Central memory CD8-positive, alpha-beta T cell (primary cell): ENCODE results near the gene TMED4.
"Not testable (repeated sequence)": the region's sequence is repeated elsewhere in the genome, so short reads cannot be mapped to it uniquely, and the experiment has no call there.

ENCODE experiments used
- ATAC-seq: fragments of 150-1000 bp; cut with Tn5 transposase; replicated peaks from 2 replicates; pipeline ENCODE4 v1.10.0; 2022; ENCODE audit warnings: mild to moderate bottlenecking, moderate FRiP score, moderate number of reproducible peaks; ENCODE audit not compliant: poor library complexity, severe bottlenecking; ENCODE audit errors: extremely low read depth
- DNase-seq, 2 donors: peaks; one replicate each; pipeline ENCODE4 v3.0.0; 2021; ENCODE audit warnings: low spot score in 2 of 2
- H3K27ac Mint-ChIP-seq: one replicate; pipeline ENCODE4 v1.8.0; 2022; ENCODE audit warnings: low read depth, mild to moderate bottlenecking, moderate library complexity, mixed read lengths
- H3K27me3 Mint-ChIP-seq: one replicate; pipeline ENCODE4 v1.8.0; 2022; ENCODE audit warnings: mixed read lengths
- H3K36me3 Mint-ChIP-seq: one replicate; pipeline ENCODE4 v1.8.0; 2022; ENCODE audit warnings: mild to moderate bottlenecking, moderate library complexity, mixed read lengths; ENCODE audit not compliant: insufficient read depth
- H3K4me1 Mint-ChIP-seq: one replicate; pipeline ENCODE4 v1.8.0; 2022; ENCODE audit warnings: mixed read lengths
- H3K4me3 Mint-ChIP-seq: one replicate; pipeline ENCODE4 v1.8.0; 2022; ENCODE audit warnings: mild to moderate bottlenecking, moderate library complexity, mixed read lengths
- H3K9me3 Mint-ChIP-seq: one replicate; pipeline ENCODE4 v1.8.0; 2022; ENCODE audit warnings: mixed read lengths

Gene TMED4

GRCh38 chr7:44572771-44573170 lies 9.3 kb downstream of the TMED4 start:
- H3K9me3 Mint-ChIP-seq, result no peaks in the 10 kb centered on the region
- peaks cover 46% of the 10 kb centered on the region for H3K36me3 Mint-ChIP-seq
- DNase-seq (no peak), ATAC-seq (no peak)
- H3K4me1 Mint-ChIP-seq, result peaks cover 33% of the 10 kb centered on the region
- H3K27ac Mint-ChIP-seq, result peak overlapping the region; percentile 99
- no peaks in the 10 kb centered on the region for H3K27me3 Mint-ChIP-seq
- peak overlapping the region; percentile 98 for H3K4me3 Mint-ChIP-seq

GRCh38 chr7:44569959-44570358 lies 12.1 kb downstream of the TMED4 start:
- peaks cover 46% of the 10 kb centered on the region for H3K4me1 Mint-ChIP-seq
- no peaks in the 10 kb centered on the region for H3K9me3 Mint-ChIP-seq
- peaks cover 41% of the 10 kb centered on the region for H3K36me3 Mint-ChIP-seq

GRCh38 chr7:44568771-44569560 lies 13.1 kb downstream of the TMED4 start:
- Mint-ChIP-seq H3K36me3 (peaks cover 40% of the 10 kb centered on the region), H3K27me3 (no peaks in the 10 kb centered on the region), H3K4me1 (peaks cover 38% of the 10 kb centered on the region), H3K9me3 (no peaks in the 10 kb centered on the region), H3K4me3 (no peak overlapping the region), H3K27ac (peak overlapping the region; percentile 16)
- ATAC-seq, result no peak
- no peak for DNase-seq

More at GRCh38 chr7:44569959-44570358, 12.1 kb downstream of the TMED4 start:
- Mint-ChIP-seq H3K27ac (no peak overlapping the region), H3K4me3 (no peak overlapping the region), H3K27me3 (no peaks in the 10 kb centered on the region)
- ATAC-seq (no peak), DNase-seq (no peak)

GRCh38 chr7:44567884-44568283 lies 14.1 kb downstream of the TMED4 start:
- H3K27me3 Mint-ChIP-seq, result no peaks in the 10 kb centered on the region
- no peak for DNase-seq
- H3K4me3 Mint-ChIP-seq, result no peak overlapping the region
- H3K4me1 Mint-ChIP-seq, result peaks cover 27% of the 10 kb centered on the region
- no peak for ATAC-seq
- no peaks in the 10 kb centered on the region for H3K9me3 Mint-ChIP-seq
- H3K27ac Mint-ChIP-seq, result no peak overlapping the region
- H3K36me3 Mint-ChIP-seq, result peaks cover 34% of the 10 kb centered on the region

GRCh38 chr7:44566680-44567079 lies 15.4 kb downstream of the TMED4 start:
- DNase-seq (no peak), ATAC-seq (no peak)
- Mint-ChIP-seq H3K27me3 (no peaks in the 10 kb centered on the region), H3K27ac (peak overlapping the region; percentile 2), H3K4me3 (no peak overlapping the region), H3K9me3 (no peaks in the 10 kb centered on the region), H3K36me3 (peaks cover 30% of the 10 kb centered on the region), H3K4me1 (peaks cover 20% of the 10 kb centered on the region)

GRCh38 chr7:44565795-44566559 lies 16.1 kb downstream of the TMED4 start:
- no peaks in the 10 kb centered on the region for H3K9me3 Mint-ChIP-seq
- peaks cover 20% of the 10 kb centered on the region for H3K4me1 Mint-ChIP-seq
- H3K36me3 Mint-ChIP-seq, result peaks cover 26% of the 10 kb centered on the region
- DNase-seq (no peak), ATAC-seq (no peak)
- no peaks in the 10 kb centered on the region for H3K27me3 Mint-ChIP-seq
- H3K27ac Mint-ChIP-seq, result peak overlapping the region; percentile 54
- H3K4me3 Mint-ChIP-seq, result no peak overlapping the region

GRCh38 chr7:44565097-44565794 lies 16.8 kb downstream of the TMED4 start:
- Mint-ChIP-seq H3K27me3 (no peaks in the 10 kb centered on the region), H3K4me1 (peaks cover 20% of the 10 kb centered on the region), H3K27ac (peak overlapping the region; percentile 54), H3K9me3 (no peaks in the 10 kb centered on the region), H3K4me3 (no peak overlapping the region), H3K36me3 (peaks cover 24% of the 10 kb centered on the region)
- DNase-seq (peak; percentile 48 to 56), ATAC-seq (peak; percentile 87)

GRCh38 chr7:44564606-44565005 lies 17.4 kb downstream of the TMED4 start:
- no peak for DNase-seq
- H3K27ac Mint-ChIP-seq, result no peak overlapping the region
- H3K4me1 Mint-ChIP-seq, result peaks cover 20% of the 10 kb centered on the region
- H3K27me3 Mint-ChIP-seq, result no peaks in the 10 kb centered on the region
- H3K4me3 Mint-ChIP-seq, result no peak overlapping the region
- peaks cover 23% of the 10 kb centered on the region for H3K36me3 Mint-ChIP-seq
- H3K9me3 Mint-ChIP-seq, result no peaks in the 10 kb centered on the region
- ATAC-seq, result no peak

GRCh38 chr7:44563171-44563679 lies 18.8 kb downstream of the TMED4 start:
- H3K27me3 Mint-ChIP-seq, result no peaks in the 10 kb centered on the region
- H3K27ac Mint-ChIP-seq, result peak overlapping the region; percentile 32
- H3K4me3 Mint-ChIP-seq, result no peak overlapping the region
- ATAC-seq (no peak), DNase-seq (no peak)
- H3K9me3 Mint-ChIP-seq, result no peaks in the 10 kb centered on the region
- H3K36me3 Mint-ChIP-seq, result peaks cover 13% of the 10 kb centered on the region
- peaks cover 20% of the 10 kb centered on the region for H3K4me1 Mint-ChIP-seq

GRCh38 chr7:44562622-44562962 lies 19.4 kb downstream of the TMED4 start:
- ATAC-seq, DNase-seq, H3K27me3 Mint-ChIP-seq, H3K27ac Mint-ChIP-seq, H3K36me3 Mint-ChIP-seq, H3K4me3 Mint-ChIP-seq, H3K9me3 Mint-ChIP-seq: not testable (repeated sequence)
- H3K4me1 Mint-ChIP-seq, result peaks cover 17% of the 10 kb centered on the region

GRCh38 chr7:44561962-44562621 lies 19.9 kb downstream of the TMED4 start:
- Mint-ChIP-seq H3K36me3 (peaks cover 8% of the 10 kb centered on the region), H3K4me3 (no peak overlapping the region), H3K27me3 (no peaks in the 10 kb centered on the region), H3K27ac (no peak overlapping the region), H3K4me1 (peaks cover 12% of the 10 kb centered on the region), H3K9me3 (no peaks in the 10 kb centered on the region)
- ATAC-seq (no peak), DNase-seq (no peak)

- Mint-ChIP-seq H3K27ac (no peak overlapping the region), H3K4me1 (peaks cover 11% of the 10 kb centered on the region), H3K27me3 (no peaks in the 10 kb centered on the region), H3K9me3 (no peaks in the 10 kb centered on the region), H3K36me3 (peaks cover 7% of the 10 kb centered on the region), H3K4me3 (no peak overlapping the region)
- ATAC-seq, result no peak
- DNase-seq, result no peak
Observed at GRCh38 chr7:44561481-44561880, 20.6 kb downstream of the TMED4 start.
